Cortex of kidney (tissue), 1 donor: ENCODE measurements around the gene COL6A2.
"Not testable (repeated sequence)": the region's sequence is repeated elsewhere in the genome, so short reads cannot be mapped to it uniquely, and the experiment has no call there.

ENCODE experiments used
- DNase-seq: peaks from one replicate; lab custom pipeline; 2025; lab: John Stamatoyannopoulos, UW

Gene COL6A2

DNA sequence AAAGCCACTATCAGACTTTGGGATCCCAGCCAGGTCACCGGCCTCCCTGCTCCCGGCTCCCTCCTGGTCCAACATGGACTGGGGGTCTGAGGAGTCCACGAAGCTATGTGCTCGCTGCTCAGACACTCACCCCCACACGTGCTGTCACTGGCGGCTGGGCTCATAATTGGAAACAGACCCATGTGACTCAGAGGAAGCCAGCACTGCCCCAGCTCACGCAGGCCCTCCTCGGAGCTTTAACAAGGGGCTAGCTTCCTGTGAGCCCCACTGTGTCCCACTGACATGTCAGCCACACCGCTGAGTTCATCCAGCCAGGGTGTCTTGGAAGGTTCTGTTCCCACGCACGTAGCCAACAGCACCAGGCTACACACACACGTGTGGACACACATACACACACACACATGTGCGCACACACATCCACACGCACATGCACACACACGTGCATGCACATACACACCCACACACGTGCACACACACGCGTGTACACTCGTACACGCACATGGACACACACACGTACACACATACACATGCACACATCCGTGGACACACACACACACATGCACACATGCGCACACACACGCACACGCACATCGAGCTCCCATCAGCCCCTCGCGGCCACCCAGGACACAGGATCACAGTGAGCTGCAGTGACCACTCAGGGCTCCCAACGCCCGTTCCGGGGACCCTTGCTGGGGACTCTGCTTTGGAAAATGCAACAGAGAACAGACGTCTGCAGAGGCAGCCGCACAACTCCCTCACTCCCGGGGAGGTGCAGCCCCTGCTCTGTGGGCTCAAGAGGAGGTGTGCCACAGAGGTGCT is 18.4 kb upstream of the COL6A2 start:
- no peak for DNase-seq

- DNase-seq, result no peak
These were observed 17.5 kb upstream of the COL6A2 start for GRCh38 chr21:46080171-46081021.

DNA sequence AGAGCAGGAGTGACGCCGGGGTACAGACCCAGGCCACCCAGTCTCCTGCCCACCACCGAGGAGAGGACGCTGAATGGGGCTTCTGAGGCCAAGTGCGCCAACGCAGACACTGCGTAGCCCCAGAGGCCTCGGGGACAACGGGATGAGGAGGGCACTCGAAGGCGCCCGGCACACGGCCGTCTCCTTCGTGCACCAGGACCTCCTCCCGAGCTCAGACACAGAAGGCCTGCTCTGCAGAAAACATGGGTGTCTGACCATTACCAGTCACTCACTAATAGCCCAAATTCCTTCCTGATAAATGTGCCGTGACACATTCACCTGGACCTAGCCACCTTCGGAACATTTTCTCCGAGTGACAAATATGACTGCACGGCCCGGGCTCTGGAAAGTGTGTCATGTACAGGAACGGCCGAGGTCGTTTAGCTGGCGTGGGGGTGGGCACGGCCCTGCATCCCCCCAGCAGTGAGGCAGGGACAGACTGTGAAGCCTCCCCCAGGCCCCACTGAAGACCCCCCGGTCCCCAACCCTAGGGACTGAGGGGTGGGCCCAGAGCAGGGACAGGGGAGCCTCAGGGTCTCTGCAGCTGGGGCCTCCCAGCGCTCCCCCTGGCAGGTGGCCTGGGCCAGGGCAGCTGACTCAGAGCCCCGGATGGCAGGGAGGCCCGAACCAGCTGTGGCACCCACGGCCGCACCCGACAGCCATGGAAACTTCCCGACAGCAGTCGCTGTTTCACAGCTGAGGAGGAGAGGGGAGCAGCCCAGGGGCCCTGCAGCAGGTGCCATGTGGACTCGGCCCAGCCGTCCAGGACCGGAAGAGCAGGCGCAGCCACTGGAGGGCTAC is 16.7 kb upstream of the COL6A2 start:
- DNase-seq, result no peak

- DNase-seq, result no peak
These were observed 15.8 kb upstream of the COL6A2 start for GRCh38 chr21:46081862-46082712.

DNA sequence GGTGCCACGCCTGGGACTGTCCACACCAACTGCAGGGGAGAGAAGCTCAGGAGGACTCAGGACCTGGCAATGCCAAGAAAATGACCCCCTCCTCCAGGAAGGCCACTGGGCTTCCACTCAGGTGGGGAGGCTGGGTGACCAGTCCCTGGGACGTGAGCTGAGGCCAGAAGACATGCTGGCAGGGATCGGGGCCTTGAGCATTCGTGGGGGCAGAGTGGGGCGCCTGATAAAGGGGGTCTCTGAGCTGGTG is 15.3 kb upstream of the COL6A2 start:
- DNase-seq, result no peak

DNA sequence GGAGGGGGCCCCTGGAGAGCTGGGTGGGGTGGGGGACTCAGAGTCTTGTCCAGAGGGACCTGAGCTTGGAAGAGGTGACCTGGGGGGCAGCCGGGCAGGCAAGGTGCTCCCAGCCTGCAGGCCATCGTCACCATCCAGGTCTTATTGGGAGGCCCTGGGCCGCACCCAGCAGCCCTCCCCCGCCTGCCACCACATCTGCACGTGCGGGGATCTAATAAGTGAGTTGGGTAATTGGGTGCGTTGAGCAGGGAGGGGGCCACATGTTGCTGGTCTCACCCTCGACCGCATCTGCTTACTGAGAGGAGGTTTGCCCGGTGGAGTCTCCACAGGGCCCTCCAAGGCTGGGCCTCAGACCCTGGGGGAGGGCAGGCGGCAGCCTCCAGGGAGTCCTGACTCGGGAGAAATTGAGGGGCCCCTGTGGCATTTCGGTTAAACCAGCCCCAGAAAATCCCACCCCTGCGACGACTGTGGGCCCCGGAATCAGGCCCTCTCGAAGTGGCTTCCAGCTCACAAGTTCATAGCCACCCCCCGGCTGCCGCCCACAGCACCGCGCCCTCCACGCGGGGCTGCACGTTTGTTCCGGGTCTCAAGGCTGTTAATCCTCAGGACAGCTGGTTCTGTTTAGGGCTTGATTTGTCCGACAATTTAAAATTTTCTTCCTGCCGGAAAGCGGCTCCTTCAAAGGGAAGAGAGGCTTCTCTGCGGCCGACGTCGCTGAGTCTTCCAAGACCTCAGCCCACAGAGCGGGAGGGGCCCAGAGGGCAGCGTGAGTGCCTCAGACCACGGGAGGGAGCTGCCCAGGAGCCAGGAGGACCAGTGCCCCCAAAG is 14.7 kb upstream of the COL6A2 start:
- DNase-seq, result no peak

DNA sequence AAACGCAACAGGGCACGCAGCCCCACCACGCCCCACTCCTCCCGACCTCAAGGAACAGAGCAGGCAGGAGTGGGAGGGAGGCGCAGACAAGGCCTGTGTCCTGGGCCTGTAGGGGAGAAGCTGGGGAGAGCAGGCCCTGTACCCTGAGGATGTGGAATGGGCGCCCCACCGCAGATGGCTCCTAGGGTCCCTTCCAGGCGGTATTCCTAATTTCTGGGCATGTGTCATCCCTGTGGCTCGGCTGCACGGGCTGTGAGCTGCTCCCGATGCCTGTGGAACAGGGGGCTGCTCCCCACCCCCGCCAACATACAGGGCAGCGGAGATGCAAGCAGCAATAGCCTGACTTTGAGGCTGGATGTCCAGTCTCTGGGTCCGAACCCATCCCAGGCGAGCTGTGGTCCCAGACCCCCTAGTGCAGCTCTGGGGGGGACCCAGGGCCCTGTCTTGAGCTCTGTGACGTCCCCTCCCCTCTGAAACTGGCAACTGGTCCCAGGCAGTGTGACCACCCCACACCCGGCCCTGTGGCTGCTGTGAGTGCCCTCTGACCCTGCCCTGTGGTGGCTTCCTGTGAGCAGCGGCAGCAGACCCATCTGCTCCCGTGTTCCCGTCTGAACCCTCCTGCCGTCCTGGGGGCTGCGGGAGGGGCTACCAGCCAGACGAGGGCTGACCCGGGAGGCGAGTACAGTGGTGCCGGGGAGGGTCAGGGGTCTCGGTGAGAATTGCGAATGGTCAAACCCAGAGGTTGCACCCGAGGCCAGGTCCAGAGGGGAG is 13.9 kb upstream of the COL6A2 start:
- no peak for DNase-seq

- DNase-seq, result no peak
These were observed 13.2 kb upstream of the COL6A2 start for GRCh38 chr21:46084709-46085108.

DNA sequence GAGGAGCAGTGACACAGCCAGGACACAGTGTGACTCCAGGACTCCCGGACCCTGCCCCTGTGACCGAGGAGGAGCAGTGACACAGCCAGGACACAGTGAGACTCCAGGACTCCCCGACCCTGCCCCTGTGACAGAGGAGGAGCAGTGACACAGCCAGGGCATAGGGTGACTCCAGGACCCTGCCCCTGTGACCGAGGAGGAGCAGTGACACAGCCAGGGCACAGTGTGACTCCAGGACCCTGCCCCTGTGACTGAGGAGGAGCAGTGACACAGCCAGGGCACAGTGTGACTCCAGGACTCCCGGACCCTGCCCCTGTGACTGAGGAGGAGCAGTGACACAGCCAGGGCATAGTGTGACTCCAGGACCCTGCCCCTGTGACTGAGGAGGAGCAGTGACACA is 12.7 kb upstream of the COL6A2 start:
- DNase-seq, result not testable (repeated sequence)

DNA sequence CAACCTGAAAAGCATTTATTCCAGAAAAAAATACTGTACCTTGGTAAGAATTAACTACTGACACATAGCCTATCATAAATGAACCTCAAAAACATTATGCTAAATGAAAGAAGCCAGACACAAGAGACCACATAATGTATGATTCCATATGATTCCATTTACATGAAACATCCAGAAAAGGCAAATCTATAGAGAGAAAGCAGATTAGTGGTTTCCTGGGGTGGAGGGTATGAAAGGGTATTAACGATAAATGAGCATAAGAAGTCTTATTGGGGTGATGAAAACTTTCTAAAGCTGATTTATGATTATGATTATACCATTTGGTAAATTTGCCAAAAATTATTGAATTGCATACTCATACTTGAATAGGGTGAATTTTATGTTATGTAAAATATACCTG is 10.3 kb upstream of the COL6A2 start:
- no peak for DNase-seq

- no peak for DNase-seq
These were observed 9.7 kb upstream of the COL6A2 start for GRCh38 chr21:46088189-46088588.

DNA sequence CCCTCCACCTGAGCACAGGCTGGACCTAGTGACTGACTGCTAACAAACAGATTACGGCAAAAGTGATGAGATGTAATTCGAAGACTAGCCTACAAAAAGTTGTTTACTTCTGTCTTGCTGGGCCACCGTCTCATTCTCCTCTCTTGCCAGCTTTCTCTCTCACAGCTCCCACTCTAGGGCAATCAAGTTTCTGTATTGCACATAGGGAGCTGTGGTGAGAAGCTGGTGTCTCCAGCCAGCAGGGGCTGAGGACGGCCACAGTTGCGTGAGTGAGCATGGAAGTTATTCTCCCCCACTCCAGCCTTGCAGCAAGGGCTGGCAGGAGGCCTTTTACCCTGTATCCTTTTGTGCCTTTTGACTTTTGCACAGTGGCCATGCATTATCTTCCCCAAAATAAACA is 8.6 kb upstream of the COL6A2 start:
- no peak for DNase-seq

GRCh38 chr21:46091118-46091517 is 6.8 kb upstream of the COL6A2 start:
- no peak for DNase-seq

DNA sequence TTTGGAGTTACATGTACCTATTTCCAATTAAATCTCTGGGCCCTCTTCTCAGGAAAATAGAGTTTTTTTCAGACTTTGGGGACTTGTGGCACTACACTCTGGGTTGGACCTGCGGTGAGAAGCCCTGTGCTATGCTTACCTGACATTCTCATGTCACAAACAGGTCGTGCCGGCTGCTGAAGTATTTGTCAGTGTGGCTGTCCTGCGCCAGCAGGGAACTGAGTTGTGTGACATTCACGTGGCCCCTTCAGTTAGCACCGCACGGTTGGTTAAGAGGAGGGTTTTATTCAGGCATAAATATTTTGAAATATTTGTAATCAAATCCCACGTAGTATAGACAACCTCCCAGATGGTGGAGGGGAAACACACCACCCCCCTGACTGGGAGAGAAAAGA is 6.3 kb upstream of the COL6A2 start:
- DNase-seq, result no peak

GRCh38 chr21:46092026-46092764 is 5.7 kb upstream of the COL6A2 start:
- DNase-seq, result no peak

DNA sequence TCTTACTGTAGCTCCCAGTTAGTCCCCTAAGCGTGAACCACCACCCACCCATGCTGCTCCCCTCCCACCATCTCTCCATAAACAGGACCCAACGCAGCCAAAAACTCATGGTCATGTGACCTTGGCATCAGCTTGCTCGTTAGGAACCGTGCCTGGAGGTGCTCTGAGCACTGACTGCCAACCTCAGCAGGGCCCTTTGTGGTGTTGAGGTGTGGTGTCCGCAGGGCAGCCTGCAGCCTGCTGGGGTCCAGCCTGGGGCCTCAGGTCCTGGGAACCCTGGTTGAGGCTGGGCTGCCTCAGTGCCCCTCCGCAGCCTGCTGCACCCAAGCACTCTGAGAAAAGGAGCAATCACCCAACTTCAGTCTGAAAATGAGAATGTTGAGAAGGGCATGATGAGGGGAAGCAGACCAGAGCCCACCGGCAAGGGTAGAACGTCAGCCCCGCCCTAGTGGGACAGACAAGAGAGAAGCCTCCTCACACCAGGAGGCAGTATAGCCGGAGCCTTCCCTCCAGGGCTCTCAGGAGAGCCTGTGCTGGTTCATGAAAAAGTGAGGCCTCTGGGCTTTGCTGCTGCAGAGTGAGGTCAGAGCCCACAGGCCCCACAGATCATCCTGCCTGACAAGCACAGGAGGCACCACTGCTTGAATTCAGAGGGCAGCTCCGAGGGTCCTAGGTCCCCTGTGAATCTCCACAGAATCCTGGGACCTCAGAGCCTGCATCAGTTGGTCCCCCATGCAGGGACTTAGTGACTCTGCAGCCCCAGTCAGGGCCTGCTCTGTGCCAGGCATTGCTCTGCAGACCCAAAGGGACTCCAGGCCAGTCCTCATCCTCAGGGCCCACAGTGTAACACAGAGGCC is 4.9 kb upstream of the COL6A2 start:
- DNase-seq, result no peak

DNA sequence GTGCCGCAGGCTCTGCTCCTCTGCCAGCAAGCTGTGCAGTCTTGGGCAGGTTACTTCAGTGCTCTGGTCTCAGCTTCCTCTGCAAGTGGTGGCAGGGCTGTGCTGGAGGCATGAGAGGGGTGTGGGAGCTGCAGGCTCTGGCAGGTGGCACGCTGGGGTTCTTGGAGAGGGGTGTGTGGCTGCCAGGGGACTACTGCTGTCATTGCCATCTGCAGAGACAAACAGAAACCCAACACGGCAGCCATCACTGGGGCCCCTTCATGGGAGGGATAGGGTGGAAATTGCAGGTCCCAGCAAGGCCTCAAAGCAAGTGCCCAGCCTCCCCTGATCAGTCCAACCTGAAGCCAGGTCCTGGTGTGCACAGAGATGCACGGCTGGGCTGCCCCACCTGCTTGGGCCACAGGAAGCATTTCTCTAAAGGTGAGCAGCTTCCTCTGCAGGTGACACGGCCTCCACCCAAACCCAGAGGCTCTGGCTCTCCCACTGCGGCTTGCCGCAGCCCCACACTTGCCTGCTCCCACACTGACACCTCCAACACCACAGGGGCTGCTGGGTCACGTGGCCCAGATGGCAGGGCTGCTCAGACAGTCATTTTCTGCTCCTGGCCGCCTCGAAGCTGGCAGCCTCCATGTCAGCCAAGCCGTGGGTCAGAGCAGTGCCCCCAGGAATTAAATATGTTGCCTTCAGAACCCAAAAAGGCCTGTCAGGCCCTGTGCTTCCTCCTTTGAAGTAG is 4.1 kb upstream of the COL6A2 start:
- DNase-seq, result no peak
